NT2/D1 (cell line): ENCODE measurements around the gene ZNF837.

ENCODE experiments used
- SUZ12 ChIP-seq: IDR thresholded peaks from 2 replicates; pipeline ENCODE4 v1.6.1; 2011; ENCODE audit not compliant: insufficient read length, insufficient read depth; ENCODE audit errors: extremely low read depth
- YY1 ChIP-seq: IDR thresholded peaks from 2 replicates; pipeline ENCODE4 v1.6.1; 2011; ENCODE audit not compliant: insufficient read length, insufficient read depth
- ZNF274 ChIP-seq: IDR thresholded peaks from 2 replicates; pipeline ENCODE4 v1.6.1; 2011; ENCODE audit warnings: mild to moderate bottlenecking, low read depth, low read length

- TF ChIP-seq ZNF274 = no peak
- no peak for TF ChIP-seq SUZ12
- TF ChIP-seq YY1 = no peak
Observed at GRCh38 chr19:58385891-58386575, 5.2 kb upstream of the ZNF837 start.
